Neural crest cell (in vitro differentiated cells): ENCODE results near the gene CARMIL3. TPM values are rescaled to one million over a fixed set of nuclear protein-coding genes. Genes with fewer than 3 reads are reported as not detected.
A peak's percentile ranks its signal among the peaks of the same experiment; 100 is the strongest.

Experiments
- DNase-seq: peaks from one replicate; pipeline ENCODE4 v3.0.0; 2021; ENCODE audit warnings: low read depth, mixed read lengths, low spot score
- H3K27ac Mint-ChIP-seq: one replicate; pipeline ENCODE4 v1.8.0; 2021; ENCODE audit warnings: mild to moderate bottlenecking, mixed read lengths; ENCODE audit not compliant: unreplicated experiment
- H3K27me3 Mint-ChIP-seq: 2 replicates; pipeline ENCODE4 v1.8.0; 2021; ENCODE audit warnings: low read depth, mild to moderate bottlenecking, mixed read lengths
- H3K36me3 Mint-ChIP-seq: 2 replicates; pipeline ENCODE4 v1.8.0; 2021; ENCODE audit warnings: low read depth, mild to moderate bottlenecking, mixed read lengths
- H3K4me1 Mint-ChIP-seq: 2 replicates; pipeline ENCODE4 v1.8.0; 2021; ENCODE audit warnings: mixed read lengths
- H3K4me3 Mint-ChIP-seq: one replicate; pipeline ENCODE4 v1.8.0; 2021; ENCODE audit warnings: mild to moderate bottlenecking, mixed read lengths
- H3K9me3 Mint-ChIP-seq: 2 replicates; pipeline ENCODE4 v1.8.0; 2021; ENCODE audit warnings: mixed read lengths
- CTCF ChIP-seq: fragments of 200-600 bp; sonication (generic); conservative IDR thresholded peaks from 2 replicates; pipeline ENCODE4 v1.5.0; 2021; ENCODE audit warnings: antibody characterized with exemption, mild to moderate bottlenecking
- total RNA-seq: library from RNA; stranded (reverse); gene quantifications from 2 replicates; pipeline ENCODE4 v1.2.1, GENCODE V29; 2021

The CARMIL3 gene
- total RNA-seq, 1 donor from 2014 or later: 9.4 TPM

DNA sequence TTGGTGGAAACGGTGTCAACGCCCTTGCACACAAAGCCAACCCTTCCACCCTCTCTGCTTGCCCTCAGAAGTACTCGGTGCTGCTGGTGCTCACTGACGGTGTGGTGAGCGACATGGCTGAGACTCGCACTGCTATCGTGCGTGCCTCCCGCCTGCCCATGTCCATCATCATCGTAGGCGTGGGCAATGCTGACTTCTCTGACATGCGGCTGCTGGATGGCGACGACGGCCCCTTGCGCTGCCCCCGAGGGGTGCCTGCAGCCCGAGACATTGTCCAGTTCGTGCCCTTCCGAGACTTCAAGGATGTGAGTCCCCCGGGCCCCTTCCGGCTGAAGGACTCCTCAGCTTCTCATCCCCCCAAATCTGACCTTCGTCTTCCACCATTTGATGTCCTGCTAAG is 25.3 kb downstream of the CARMIL3 start:
- peaks cover 33% of the 10 kb centered on the region for H3K4me1 Mint-ChIP-seq
- peaks cover 33% of the 10 kb centered on the region for H3K27me3 Mint-ChIP-seq
- no peak for TF ChIP-seq CTCF

GRCh38 chr14:24078146-24078545 is 26.3 kb downstream of the CARMIL3 start:
- Mint-ChIP-seq H3K4me3 (no peak overlapping the region), H3K27me3 (peaks cover 44% of the 10 kb centered on the region), H3K27ac (no peak overlapping the region), H3K4me1 (peaks cover 35% of the 10 kb centered on the region), H3K9me3 (no peaks in the 10 kb centered on the region), H3K36me3 (no peaks in the 10 kb centered on the region)
- no peak for TF ChIP-seq CTCF
- no peak for DNase-seq

More for the DNA sequence above, 25.3 kb downstream of the CARMIL3 start:
- Mint-ChIP-seq H3K4me3 (no peak overlapping the region), H3K9me3 (no peaks in the 10 kb centered on the region), H3K36me3 (no peaks in the 10 kb centered on the region), H3K27ac (no peak overlapping the region)
- DNase-seq: no peak

DNA sequence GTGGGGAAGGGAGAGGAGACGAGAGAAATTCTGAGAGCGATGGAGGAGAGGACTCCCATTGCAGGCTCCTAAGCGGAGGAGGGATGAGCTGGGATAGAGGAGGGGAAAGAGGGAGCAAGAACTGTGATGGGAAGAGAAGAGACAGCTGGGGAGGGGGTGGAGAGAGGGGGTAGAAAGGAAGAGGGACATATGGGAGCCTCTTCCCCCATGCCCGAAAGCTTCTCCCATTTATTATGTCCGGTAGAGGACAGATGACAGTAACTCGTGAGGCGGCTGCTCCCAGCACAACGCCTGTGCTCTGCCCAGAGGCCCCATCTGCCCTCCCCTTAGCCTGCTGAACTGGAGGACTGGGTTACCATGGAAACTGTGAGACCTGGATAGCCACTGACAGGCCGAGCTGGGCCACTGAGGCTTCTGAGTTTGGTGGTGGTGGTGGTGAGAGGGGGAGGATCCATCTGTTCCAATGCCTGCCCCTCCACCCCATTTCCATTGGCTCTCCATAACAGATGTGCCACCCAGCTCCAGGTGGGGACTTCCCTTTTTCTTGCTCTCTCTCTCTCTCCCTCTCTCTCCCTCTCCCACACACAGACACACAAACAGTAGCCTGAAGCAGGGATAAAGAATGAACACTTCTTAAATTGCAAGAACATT is 27.8 kb downstream of the CARMIL3 start:
- peaks cover 59% of the 10 kb centered on the region for H3K27me3 Mint-ChIP-seq
- no peaks in the 10 kb centered on the region for H3K36me3 Mint-ChIP-seq
- H3K4me3 Mint-ChIP-seq: peak overlapping the region; percentile 79
- H3K27ac Mint-ChIP-seq: peak overlapping the region; percentile 75
- peak; percentile 38 for DNase-seq
- TF ChIP-seq CTCF: no peak
- H3K4me1 Mint-ChIP-seq: peaks cover 35% of the 10 kb centered on the region
- H3K9me3 Mint-ChIP-seq: no peaks in the 10 kb centered on the region

GRCh38 chr14:24080142-24080530 is 28.3 kb downstream of the CARMIL3 start:
- H3K27ac Mint-ChIP-seq: no peak overlapping the region
- no peaks in the 10 kb centered on the region for H3K9me3 Mint-ChIP-seq
- no peaks in the 10 kb centered on the region for H3K36me3 Mint-ChIP-seq
- peaks cover 64% of the 10 kb centered on the region for H3K27me3 Mint-ChIP-seq
- TF ChIP-seq CTCF: no peak
- peak overlapping the region; percentile 79 for H3K4me3 Mint-ChIP-seq
- DNase-seq: no peak
- peaks cover 35% of the 10 kb centered on the region for H3K4me1 Mint-ChIP-seq

- no peaks in the 10 kb centered on the region for H3K36me3 Mint-ChIP-seq
- peaks cover 35% of the 10 kb centered on the region for H3K4me1 Mint-ChIP-seq
- H3K9me3 Mint-ChIP-seq: no peaks in the 10 kb centered on the region
- DNase-seq: peak; percentile 20
- peak overlapping the region; percentile 79 for H3K4me3 Mint-ChIP-seq
- H3K27ac Mint-ChIP-seq: no peak overlapping the region
- H3K27me3 Mint-ChIP-seq: peaks cover 68% of the 10 kb centered on the region
- TF ChIP-seq CTCF: no peak
Measured at GRCh38 chr14:24080888-24081738, 29.3 kb downstream of the CARMIL3 start.
